ENCODE measurements around the gene SRGAP1. TPM values are rescaled to one million over a fixed set of nuclear protein-coding genes. Genes with fewer than 3 reads are reported as not detected.

Gene SRGAP1
- total and polyA plus RNA-seq, 2 of the 13 experiments (the other 11 are each of a cell fraction or from before 2014, with no cell fraction given): 1.6 to 3.4 TPM

GRCh38 chr12:63849641-63850040 lies 5.1 kb downstream of the SRGAP1 start:
- Histone ChIP-seq H3K9me3 (ENCODE audit: low read length) (no peaks in the 10 kb centered on the region), H3K79me2 (ENCODE audit: insufficient read depth, low read length) (peaks cover 13% of the 10 kb centered on the region), H3K27ac (ENCODE audit: extremely low read length, insufficient read depth, low read length) (no peak overlapping the region), H3K4me2 (ENCODE audit: low read depth, low read length) (no peak overlapping the region), H3K27me3 (ENCODE audit: control insufficient read depth in 1 of 2, insufficient read depth in 2 of 2, low read length in 2 of 2) (no peaks in the 10 kb centered on the region; a peak in 1 of 5 replicates), H3K4me3 (replicated peaks in 1 of 3; ENCODE audit: insufficient read depth in 1 of 3, low read depth in 2 of 3, low read length in 3 of 3) (no peak overlapping the region), H4K20me1 (ENCODE audit: insufficient read depth, low read length) (no peaks in the 10 kb centered on the region), H3K9ac (ENCODE audit: insufficient read depth, low read depth, low read length) (no peak overlapping the region), H3K4me1 (ENCODE audit: insufficient read depth, low read length) (peaks cover 33% of the 10 kb centered on the region), H3K36me3 (replicated peaks in 1 of 2; ENCODE audit: control insufficient read depth in 1 of 2, insufficient read depth in 2 of 2, low read length in 2 of 2) (no peaks in the 10 kb centered on the region), H2AFZ (ENCODE audit: low read length) (no peak overlapping the region)
- ATAC-seq: no peak
- ChIA-PET CTCF (ENCODE audit: low intra/inter-chr PET ratio, low total read pairs) (no interaction called here), POLR2A (no interaction called here)
- FAIRE-seq: no peak
- intact Hi-C loops (cut with micrococcal nuclease; ENCODE audit: unreplicated experiment) (loop anchor here (5.0 to 10.0 kb wide), 3 partner anchors 38 to 165 kb away; no protein-coding TSS in a partner anchor), in situ Hi-C loops (cut with HindIII; ENCODE audit: extremely low pct_ligation_motif_present, low pct_unique_long_range_greater_than_20kb) (no loop called here)
- WGBS (ENCODE audit: low lambda C conversion rate): 93% methylated on average over 4 of the region's 4 CpGs
- no peak for TF ChIP-seq ZNF768 (CRISPR knock-in tag; IDR thresholded peaks at IDR 0.05)
- no peak for TF ChIP-seq KLF12 (CRISPR knock-in tag; IDR thresholded peaks at IDR 0.05; ENCODE audit: borderline replicate concordance)
- TF ChIP-seq ZNF615 (CRISPR knock-in tag; IDR thresholded peaks at IDR 0.05; ENCODE audit: borderline replicate concordance): no peak
- no peak for TF ChIP-seq ZNF207 (IDR thresholded peaks at IDR 0.05; ENCODE audit: borderline replicate concordance)
- TF ChIP-seq, protein P1, sequence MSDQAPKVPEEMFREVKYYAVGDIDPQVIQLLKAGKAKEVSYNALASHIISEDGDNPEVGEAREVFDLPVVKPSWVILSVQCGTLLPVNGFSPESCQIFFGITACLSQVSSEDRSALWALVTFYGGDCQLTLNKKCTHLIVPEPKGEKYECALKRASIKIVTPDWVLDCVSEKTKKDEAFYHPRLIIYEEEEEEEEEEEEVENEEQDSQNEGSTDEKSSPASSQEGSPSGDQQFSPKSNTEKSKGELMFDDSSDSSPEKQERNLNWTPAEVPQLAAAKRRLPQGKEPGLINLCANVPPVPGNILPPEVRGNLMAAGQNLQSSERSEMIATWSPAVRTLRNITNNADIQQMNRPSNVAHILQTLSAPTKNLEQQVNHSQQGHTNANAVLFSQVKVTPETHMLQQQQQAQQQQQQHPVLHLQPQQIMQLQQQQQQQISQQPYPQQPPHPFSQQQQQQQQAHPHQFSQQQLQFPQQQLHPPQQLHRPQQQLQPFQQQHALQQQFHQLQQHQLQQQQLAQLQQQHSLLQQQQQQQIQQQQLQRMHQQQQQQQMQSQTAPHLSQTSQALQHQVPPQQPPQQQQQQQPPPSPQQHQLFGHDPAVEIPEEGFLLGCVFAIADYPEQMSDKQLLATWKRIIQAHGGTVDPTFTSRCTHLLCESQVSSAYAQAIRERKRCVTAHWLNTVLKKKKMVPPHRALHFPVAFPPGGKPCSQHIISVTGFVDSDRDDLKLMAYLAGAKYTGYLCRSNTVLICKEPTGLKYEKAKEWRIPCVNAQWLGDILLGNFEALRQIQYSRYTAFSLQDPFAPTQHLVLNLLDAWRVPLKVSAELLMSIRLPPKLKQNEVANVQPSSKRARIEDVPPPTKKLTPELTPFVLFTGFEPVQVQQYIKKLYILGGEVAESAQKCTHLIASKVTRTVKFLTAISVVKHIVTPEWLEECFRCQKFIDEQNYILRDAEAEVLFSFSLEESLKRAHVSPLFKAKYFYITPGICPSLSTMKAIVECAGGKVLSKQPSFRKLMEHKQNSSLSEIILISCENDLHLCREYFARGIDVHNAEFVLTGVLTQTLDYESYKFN (CRISPR knock-in tag; conservative IDR thresholded peaks at IDR 0.05): no peak
- TF ChIP-seq XBP1 (CRISPR knock-in tag; IDR thresholded peaks at IDR 0.05): no peak
- no peak for TF ChIP-seq JUND (CRISPR knock-in tag; IDR thresholded peaks at IDR 0.05)
- TF ChIP-seq PAF1 (CRISPR knock-in tag; IDR thresholded peaks at IDR 0.05): no peak
- TF ChIP-seq POLR2AphosphoS2 (IDR thresholded peaks at IDR 0.05; ENCODE audit: low read depth, low read length): no peak
- no peak for TF ChIP-seq YEATS2 (CRISPR knock-in tag; IDR thresholded peaks at IDR 0.05; ENCODE audit: borderline replicate concordance)
- no peak for TF ChIP-seq ZNF589 (CRISPR knock-in tag; conservative IDR thresholded peaks at IDR 0.05)
- TF ChIP-seq NPAS2 (CRISPR knock-in tag; IDR thresholded peaks at IDR 0.05; ENCODE audit: borderline replicate concordance): no peak
- no peak for TF ChIP-seq KDM4B (CRISPR knock-in tag; IDR thresholded peaks at IDR 0.05)
- TF ChIP-seq ZNF749 (CRISPR knock-in tag; IDR thresholded peaks at IDR 0.05; ENCODE audit: borderline replicate concordance): no peak
- no peak for TF ChIP-seq ZSCAN25 (CRISPR knock-in tag; IDR thresholded peaks at IDR 0.05)
- no peak for TF ChIP-seq FIP1L1 (IDR thresholded peaks at IDR 0.05; ENCODE audit: borderline replicate concordance, insufficient read depth, low read depth, low read length)
- TF ChIP-seq, protein P2, sequence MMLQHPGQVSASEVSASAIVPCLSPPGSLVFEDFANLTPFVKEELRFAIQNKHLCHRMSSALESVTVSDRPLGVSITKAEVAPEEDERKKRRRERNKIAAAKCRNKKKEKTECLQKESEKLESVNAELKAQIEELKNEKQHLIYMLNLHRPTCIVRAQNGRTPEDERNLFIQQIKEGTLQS (CRISPR knock-in tag; IDR thresholded peaks at IDR 0.05): no peak
- no peak for TF ChIP-seq KLF13 (CRISPR knock-in tag; IDR thresholded peaks at IDR 0.05)
- no peak for TF ChIP-seq ZBTB39 (CRISPR knock-in tag; IDR thresholded peaks at IDR 0.05)
- no peak for TF ChIP-seq THAP11 (CRISPR knock-in tag; IDR thresholded peaks at IDR 0.05)
- BruUV-seq (replicated peaks): no TSS peak
- no peak for DNase-seq (ENCODE audit: low spot score)
